Fibroblast of the conjunctiva (primary cell): ENCODE measurements around the gene ANGPTL2.
A peak's percentile ranks its signal among the peaks of the same experiment; 100 is the strongest.

Source experiments
- DNase-seq: peaks from one replicate; pipeline ENCODE4 v3.0.0-alpha.2; 2010; ENCODE audit warnings: low read depth

ANGPTL2 gene

GRCh38 chr9:127076860-127077643 is 45.4 kb downstream of the ANGPTL2 start:
- DNase-seq: no peak

DNA sequence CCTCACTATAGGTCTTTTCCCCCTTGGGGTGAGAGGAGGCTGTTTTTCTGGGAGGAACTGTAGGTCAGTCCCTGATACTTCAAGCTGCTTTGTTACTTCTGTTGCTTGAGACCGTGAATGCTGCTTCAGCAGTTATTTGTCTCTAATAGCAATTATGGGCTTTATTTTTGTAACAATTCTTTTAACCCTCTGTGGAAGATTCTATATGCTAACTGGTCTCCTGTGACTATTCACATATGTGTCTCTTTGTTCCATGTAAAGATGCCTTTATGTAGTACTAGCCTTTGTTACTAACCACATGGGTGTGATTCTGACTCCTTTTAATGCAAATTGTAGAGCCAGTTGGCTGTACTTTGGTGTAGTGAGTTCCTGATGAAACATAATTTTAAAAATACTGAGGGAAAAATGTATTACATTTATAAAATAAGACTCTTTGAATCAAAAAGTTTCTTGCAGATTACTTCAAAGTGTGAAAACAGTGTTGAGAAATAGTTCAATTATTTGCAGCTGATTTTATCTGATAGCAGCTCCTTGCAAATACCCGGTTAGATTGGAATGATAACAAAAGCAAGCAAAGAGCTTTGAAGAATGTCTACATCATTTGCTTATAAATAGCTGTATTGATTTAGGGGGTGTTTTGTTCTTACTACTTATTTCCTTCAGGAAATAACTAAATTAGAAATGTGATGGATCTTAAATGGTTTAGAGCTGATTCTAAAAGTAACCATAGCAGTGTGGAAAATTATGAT is 46.6 kb downstream of the ANGPTL2 start:
- DNase-seq: no peak

DNA sequence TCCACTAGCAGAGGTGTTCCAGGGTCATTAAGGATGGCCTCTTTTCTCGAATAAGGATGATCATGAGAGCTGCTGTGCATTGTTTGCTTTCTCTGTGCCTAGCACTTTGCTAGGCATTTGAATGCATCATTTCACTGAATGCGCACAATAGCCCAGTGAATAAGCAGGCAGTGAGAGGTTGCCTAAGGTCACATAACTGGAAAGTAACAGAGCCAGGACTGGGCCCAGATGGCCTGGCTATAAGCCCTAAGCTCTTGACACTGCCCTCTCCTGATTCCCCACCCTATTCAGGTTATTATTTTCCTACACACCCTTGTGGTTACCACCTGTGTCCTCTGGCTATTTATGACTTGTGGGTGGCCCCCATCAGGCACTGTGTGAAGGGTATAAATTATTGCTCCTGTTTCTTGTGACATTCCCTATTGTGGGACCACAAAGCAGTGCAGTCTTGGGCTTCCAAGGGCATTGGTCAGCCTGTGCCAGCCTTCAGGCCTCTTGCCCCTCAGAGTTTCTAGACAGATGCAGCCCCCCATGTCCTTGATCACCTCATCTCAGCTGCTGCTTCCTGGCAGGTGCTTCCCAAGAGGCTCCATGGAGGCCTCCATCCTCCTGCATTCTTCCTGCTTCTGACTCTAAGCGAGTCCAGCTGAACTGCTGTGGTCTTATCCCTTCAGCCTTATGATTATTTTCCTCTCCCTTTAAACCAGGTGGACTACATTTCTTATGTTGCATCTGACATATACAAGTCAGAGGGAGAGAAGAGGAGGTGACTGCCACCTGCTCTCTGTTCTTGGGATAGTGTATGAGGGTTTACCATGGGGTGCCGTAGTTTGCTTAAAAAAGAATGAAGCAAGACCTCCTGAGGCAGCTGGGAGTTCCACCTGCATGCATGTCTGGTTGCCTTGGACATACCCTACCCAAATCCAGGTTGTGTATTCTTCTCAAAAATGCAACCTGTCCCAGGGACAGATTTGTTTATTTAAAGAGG is 47.6 kb downstream of the ANGPTL2 start:
- no peak for DNase-seq

DNA sequence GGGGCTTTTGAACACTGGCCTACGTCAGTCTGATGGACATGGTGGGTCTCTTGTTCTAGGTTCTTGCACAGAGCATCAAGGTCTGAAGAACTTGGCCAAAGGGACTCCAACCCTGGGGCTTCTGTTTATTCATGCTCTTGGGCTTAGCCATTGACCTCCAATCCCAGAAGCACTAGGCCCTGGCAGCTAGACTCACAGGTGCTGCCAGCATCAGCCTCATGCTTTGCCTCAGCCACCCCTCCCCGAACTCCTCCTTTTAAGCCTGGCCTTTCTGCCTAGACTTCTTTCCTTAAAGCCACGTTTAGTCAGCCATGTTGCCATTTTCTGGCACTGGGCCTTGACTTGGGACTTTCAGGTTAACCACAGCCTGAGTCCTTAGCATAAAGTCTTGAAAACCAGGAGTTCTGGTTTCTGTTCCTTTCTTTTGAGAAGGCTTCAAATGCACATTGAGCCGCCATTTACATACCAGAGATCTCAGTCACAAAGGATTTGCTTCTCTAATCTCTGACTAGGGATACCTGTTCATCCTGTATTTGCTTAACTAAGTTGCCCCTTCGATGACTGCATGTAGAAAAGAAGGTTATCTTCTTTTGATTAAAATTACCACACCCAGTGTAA is 54.7 kb downstream of the ANGPTL2 start:
- DNase-seq: no peak

DNA sequence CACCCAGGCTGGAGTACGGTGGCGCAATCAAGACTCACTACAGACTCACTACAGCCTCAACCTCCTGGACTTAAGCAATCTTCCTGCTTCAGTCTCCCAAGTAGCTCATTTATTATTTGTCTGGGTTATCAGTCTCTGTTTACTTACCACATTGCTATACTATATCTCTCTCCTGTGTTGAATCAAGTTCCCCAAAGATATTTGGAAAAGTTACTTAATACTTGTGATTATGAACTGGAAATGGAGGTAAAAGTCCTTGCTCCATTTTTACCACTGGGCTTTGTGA is 55.6 kb downstream of the ANGPTL2 start:
- no peak for DNase-seq

DNA sequence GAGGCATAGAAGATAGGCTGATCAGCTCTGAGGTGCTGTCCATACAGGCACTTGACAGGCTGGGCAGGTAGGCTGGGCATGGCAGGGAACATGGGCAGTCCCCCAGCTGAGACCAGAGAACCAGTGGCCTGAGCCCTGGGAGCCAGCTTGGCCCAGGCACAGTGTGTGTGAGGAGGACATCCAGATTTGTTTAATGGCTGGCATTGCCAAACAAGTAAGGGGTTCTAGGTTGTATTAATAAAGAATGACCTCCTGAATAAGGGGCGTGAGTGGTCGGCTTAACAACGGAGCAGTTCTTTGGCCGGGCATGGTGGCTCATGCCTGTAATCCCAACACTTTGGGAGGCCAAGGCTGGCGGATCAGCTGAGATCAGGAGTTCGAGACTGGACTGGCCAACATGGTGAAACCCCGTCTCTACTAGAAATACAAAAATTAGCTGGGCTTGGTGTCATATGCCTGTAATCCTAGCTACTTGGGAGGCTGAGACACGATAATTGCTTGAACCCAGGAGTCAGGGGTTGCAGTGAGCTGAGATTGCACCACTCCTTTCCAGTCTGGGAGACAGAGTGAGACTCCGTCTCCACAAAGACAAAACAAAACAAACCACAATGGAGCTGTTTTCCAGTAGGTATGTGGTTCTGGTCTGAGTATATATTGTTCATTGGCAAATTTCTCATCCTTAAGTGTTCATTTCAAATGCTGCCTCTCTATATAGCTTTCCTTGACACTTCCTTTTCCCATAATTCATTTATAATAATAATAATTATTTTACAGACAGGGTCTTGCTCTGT is 56.2 kb downstream of the ANGPTL2 start:
- DNase-seq: no peak

GRCh38 chr9:127065592-127065991 is 56.8 kb downstream of the ANGPTL2 start:
- DNase-seq: no peak

DNA sequence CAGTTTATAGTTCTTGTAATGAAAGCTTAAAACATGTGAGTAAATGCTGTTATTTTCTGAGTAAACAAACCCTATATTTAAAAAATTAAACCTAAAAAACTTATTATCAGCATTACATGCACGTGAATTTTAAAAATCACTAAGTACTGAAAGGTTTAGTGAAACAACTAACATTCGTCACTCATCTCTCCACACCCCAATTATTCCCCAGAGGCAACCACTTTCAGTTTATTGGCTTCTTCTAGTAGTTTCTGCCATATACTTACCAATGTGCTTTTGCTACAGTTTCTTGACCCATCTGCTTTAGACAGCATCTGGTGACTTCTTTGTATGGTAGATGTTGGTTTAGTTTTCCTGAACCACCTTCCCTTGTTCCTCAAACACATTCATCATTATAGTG is 58.1 kb downstream of the ANGPTL2 start:
- no peak for DNase-seq

GRCh38 chr9:127061411-127061810 is 61.0 kb downstream of the ANGPTL2 start:
- no peak for DNase-seq

- DNase-seq: no peak
These were observed 62.6 kb downstream of the ANGPTL2 start for GRCh38 chr9:127059765-127060361.

GRCh38 chr9:127059030-127059429 is 63.4 kb downstream of the ANGPTL2 start:
- no peak for DNase-seq

DNA sequence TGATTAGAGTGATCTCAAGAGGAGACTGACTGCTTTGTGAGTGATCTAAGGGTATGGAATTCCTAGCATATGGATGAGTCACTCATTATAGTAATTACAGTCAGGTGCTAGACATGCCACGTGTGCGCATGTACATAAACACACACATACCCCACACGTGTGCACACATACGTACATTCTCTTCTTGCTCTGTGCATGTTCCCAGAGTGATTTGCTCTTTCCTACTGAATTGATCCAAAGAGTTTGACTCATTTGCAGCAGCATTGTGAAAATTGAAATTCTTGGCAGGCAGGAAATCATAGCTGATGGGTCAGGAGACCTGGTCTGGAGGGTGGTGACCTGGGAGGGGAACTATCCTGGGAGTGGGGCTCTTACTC is 63.8 kb downstream of the ANGPTL2 start:
- DNase-seq: peak; percentile 43

DNA sequence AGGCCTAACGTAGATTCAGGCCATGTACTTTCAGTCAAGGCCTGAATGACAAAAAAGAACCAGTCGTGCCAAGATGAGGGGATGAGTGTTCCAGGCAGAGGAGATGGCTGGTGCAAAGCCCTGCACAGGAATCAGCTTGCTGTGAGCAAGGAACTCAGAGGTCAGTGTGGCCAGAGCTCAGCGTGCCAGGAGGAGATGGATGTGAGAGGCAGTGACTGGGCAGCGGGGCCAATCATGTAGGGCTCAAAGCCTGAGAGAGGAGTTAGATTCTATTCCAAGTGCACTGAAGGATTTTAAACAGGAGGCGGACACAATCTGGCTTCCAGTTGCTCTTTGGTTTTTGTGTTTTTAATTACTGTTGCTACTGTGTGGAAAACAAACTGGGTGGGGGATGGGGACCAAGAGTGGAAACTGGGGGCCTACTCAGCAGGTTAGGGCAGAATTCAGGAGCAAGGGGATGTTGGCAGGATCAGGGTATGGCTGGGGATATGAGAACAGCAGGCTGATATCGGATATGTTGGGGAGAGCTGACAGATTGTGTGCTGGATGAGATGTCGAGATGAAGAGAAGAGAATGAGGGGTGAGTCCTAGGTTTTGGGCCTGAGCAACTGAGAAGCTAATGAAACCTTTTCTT is 64.3 kb downstream of the ANGPTL2 start:
- DNase-seq: no peak

GRCh38 chr9:127056446-127056845 is 66.0 kb downstream of the ANGPTL2 start:
- no peak for DNase-seq

DNA sequence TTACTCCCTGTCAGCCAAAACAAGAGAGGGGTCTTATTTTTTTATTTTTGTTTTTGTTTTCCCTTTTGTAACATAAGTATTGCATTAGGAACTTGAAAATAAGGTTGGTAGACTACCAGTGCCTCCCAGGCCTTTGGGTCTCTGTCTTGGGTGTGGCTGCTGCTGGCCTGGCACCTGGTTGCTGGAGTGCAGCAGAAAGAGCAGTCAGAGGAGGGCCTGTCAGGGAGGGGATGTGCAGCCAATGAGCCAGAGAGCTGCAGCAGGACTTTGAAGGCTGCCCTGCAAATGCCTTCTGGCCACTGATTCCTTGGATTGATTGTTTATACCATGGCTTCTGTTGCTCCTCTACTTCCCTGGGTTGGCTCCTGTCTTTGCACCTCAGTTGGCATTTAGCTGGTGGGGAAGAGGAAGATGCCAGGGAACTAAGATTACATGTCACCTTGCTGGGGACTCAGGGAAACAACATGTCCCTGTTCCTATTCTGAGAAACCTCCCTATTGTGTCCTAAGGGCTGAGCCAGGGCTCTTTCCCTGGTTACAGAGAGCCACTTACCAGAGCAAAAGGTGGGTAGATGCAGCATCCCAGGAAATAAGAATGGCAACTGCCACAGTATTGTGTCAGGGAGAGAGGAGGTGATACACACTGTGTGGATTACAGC is 66.6 kb downstream of the ANGPTL2 start:
- no peak for DNase-seq

DNA sequence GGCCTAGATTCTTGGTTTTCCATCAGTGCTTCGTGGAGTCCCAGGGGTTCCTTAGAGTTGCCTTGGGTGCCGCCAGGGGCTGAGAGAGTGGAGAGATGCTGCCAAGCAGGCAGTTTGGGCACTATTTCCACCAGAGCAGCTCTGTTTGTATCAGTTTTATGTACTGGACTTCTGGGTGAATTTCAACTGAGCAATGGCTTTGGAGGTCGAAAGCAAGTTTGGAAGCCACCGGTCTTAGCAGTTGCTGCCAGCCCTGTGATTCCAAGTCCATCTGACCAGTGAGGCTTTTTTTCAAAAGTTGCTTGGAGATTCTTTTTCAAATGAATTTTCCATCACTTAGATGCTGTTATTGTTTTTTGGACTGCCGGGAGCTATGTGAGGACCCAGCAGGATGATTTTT is 68.5 kb downstream of the ANGPTL2 start:
- DNase-seq: no peak

DNA sequence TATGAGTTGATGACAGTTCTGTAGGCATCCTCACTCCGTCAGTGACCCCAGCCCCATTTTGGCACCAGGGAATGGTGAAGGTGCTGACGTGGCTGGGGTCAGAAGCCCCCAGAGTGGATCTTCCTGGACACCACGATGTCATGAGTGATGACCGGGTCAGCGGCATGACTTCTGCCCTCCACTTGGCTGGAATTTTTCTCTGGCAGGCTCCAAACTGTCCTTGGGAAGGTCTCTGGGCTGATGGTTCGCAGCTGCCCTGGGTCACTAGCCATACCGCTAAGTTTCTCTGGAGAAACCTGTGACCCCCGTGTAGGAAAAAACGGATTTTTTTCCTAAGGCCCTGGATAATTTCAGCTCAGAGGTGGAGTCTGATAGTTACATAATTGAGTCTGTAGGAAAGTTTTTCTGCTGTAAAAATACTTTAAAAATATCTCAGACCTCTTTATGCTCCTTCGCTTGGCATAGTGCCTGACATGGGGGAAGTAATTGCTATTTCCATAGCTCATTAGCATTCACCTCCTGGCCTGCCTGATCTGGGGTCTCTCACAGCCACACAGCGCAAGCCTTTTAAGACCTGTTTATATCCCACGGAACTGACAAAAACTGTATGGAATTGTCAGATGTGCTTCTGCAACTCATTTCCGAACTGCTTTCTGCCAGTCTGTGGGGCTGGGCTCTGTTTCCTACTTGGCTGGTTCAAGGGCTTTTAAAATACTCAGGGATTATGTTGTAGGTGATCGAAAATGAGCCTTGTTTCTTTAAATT is 69.2 kb downstream of the ANGPTL2 start:
- DNase-seq: no peak

GRCh38 chr9:127051881-127052595 is 70.4 kb downstream of the ANGPTL2 start:
- no peak for DNase-seq
